DOHH2 (cell line): ENCODE results near the gene MACF1.

ENCODE experiments used
- H3F3A ChIP-seq: fragments of 200-600 bp; sonication (generic), shearing (Covaris generic); 2 replicates; pipeline ENCODE4 v1.6.0; 2016; ENCODE audit warnings: antibody characterized with exemption, mild to moderate bottlenecking; ENCODE audit not compliant: control insufficient read depth, insufficient read depth
- H3K27ac ChIP-seq: fragments of 200-600 bp; sonication (generic); 2 replicates; pipeline ENCODE4 v1.5.1; 2014; ENCODE audit warnings: low read depth, mild to moderate bottlenecking, low read length, moderate library complexity
- H3K27me3 ChIP-seq: fragments of 200-600 bp; sonication (generic); 2 replicates; pipeline ENCODE4 v1.6.1; 2014; ENCODE audit warnings: mild to moderate bottlenecking, low read length, mixed read lengths; ENCODE audit not compliant: control insufficient read depth
- H3K36me3 ChIP-seq: fragments of 200-600 bp; sonication (generic); 2 replicates; pipeline ENCODE4 v1.6.1; 2014; ENCODE audit warnings: mild to moderate bottlenecking, low read length, moderate library complexity, mixed read lengths; ENCODE audit not compliant: control insufficient read depth
- H3K4me1 ChIP-seq: fragments of 200-600 bp; sonication (generic); 2 replicates; pipeline ENCODE4 v1.6.1; 2014; ENCODE audit warnings: mild to moderate bottlenecking, low read length, mixed read lengths; ENCODE audit not compliant: control insufficient read depth
- H3K4me2 ChIP-seq: fragments of 200-600 bp; sonication (generic); 2 replicates; pipeline ENCODE4 v1.6.0; 2014; ENCODE audit warnings: mild to moderate bottlenecking, low read length, moderate library complexity
- H3K4me3 ChIP-seq: fragments of 200-600 bp; sonication (generic); 2 replicates; pipeline ENCODE4 v1.5.1; 2014; ENCODE audit warnings: mild to moderate bottlenecking, low read length, mixed read lengths
- H3K79me2 ChIP-seq: fragments of 200-600 bp; sonication (generic); 2 replicates; pipeline ENCODE4 v1.6.1; 2014; ENCODE audit warnings: mild to moderate bottlenecking, low read length, mixed read lengths; ENCODE audit not compliant: control insufficient read depth
- H3K9me2 ChIP-seq: fragments of 200-600 bp; sonication (generic); replicated peaks from 2 replicates; pipeline ENCODE4 v1.6.1; 2014; ENCODE audit warnings: mild to moderate bottlenecking, low read length, mixed read lengths; ENCODE audit not compliant: control insufficient read depth
- H3K9me3 ChIP-seq: fragments of 200-600 bp; sonication (generic); 2 replicates; pipeline ENCODE4 v1.6.1; 2014; ENCODE audit warnings: antibody characterized with exemption, low read length, mixed read lengths; ENCODE audit not compliant: control insufficient read depth, insufficient read depth
- H4K20me1 ChIP-seq: fragments of 200-600 bp; sonication (generic); 2 replicates; pipeline ENCODE4 v1.6.0; 2014; ENCODE audit warnings: low read depth, mild to moderate bottlenecking, antibody characterized with exemption, low read length, moderate library complexity; ENCODE audit not compliant: control insufficient read depth, insufficient read depth
- EZH2phosphoT487 ChIP-seq: fragments of 200-600 bp; sonication (generic); IDR thresholded peaks from 2 replicates; pipeline ENCODE4 v1.6.1; 2017; ENCODE audit warnings: borderline replicate concordance, mild to moderate bottlenecking, antibody characterized with exemption, low read length, moderate library complexity, mixed read lengths
- TF ChIP-seq, protein P1 (sequence below): fragments of 200-600 bp; sonication (generic); IDR thresholded peaks from one replicate; pipeline ENCODE4 v1.5.1; 2014; ENCODE audit warnings: antibody characterized with exemption, mild to moderate bottlenecking, low read depth, low read length; ENCODE audit not compliant: poor library complexity, severe bottlenecking

MACF1 gene

GRCh38 chr1:39404876-39405275 is 200.4 kb downstream of the MACF1 start:
- Histone ChIP-seq H3K9me2 (no peaks in the 10 kb centered on the region), H3K9me3 (no peaks in the 10 kb centered on the region), H3K4me1 (peaks cover 11% of the 10 kb centered on the region), H3K79me2 (peaks cover 3% of the 10 kb centered on the region; the same call in 1 of the 2 replicates), H3F3A (peaks cover 4% of the 10 kb centered on the region; the same call in 1 of the 2 replicates), H3K4me2 (no peak overlapping the region), H3K4me3 (no peak overlapping the region), H3K36me3 (no peaks in the 10 kb centered on the region), H3K27ac (no peak overlapping the region), H3K27me3 (no peaks in the 10 kb centered on the region; the same call in 1 of the 2 replicates), H4K20me1 (peaks cover 4% of the 10 kb centered on the region; the same call in 1 of the 2 replicates)
- TF ChIP-seq, protein P1, sequence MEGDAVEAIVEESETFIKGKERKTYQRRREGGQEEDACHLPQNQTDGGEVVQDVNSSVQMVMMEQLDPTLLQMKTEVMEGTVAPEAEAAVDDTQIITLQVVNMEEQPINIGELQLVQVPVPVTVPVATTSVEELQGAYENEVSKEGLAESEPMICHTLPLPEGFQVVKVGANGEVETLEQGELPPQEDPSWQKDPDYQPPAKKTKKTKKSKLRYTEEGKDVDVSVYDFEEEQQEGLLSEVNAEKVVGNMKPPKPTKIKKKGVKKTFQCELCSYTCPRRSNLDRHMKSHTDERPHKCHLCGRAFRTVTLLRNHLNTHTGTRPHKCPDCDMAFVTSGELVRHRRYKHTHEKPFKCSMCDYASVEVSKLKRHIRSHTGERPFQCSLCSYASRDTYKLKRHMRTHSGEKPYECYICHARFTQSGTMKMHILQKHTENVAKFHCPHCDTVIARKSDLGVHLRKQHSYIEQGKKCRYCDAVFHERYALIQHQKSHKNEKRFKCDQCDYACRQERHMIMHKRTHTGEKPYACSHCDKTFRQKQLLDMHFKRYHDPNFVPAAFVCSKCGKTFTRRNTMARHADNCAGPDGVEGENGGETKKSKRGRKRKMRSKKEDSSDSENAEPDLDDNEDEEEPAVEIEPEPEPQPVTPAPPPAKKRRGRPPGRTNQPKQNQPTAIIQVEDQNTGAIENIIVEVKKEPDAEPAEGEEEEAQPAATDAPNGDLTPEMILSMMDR = no peak
- no peak for TF ChIP-seq EZH2phosphoT487

DNA sequence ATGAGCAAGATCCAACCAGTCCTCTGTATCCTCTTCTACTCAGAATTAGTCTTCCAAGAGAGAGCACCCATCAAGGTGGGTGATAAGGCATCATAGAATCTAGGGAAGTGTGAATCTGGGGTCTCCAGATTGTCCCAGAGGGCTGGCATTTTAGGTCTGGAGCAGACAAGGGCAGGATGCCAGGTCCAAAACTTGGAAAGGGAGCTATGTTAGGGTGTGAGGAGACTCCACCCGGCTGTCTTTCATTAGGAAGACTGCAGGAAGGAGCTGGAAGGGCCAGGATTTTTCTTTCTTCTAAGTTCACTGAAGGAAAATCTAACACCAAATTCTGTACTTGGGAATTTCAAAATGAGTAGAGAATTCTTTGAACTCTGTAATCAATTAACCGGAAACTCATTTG is 200.9 kb downstream of the MACF1 start:
- Histone ChIP-seq H3K27ac (no peak overlapping the region), H4K20me1 (peaks cover 5% of the 10 kb centered on the region; the same call in 1 of the 2 replicates), H3K9me3 (no peaks in the 10 kb centered on the region), H3F3A (peaks cover 4% of the 10 kb centered on the region; the same call in 1 of the 2 replicates), H3K9me2 (no peaks in the 10 kb centered on the region), H3K27me3 (no peaks in the 10 kb centered on the region; the same call in 1 of the 2 replicates), H3K4me2 (no peak overlapping the region), H3K36me3 (no peaks in the 10 kb centered on the region), H3K4me3 (no peak overlapping the region), H3K4me1 (peaks cover 16% of the 10 kb centered on the region), H3K79me2 (peaks cover 3% of the 10 kb centered on the region; the same call in 1 of the 2 replicates)
- TF ChIP-seq EZH2phosphoT487 = no peak
- TF ChIP-seq, protein P1 = no peak

GRCh38 chr1:39406533-39407450 is 202.3 kb downstream of the MACF1 start:
- Histone ChIP-seq H3K27ac (no peak overlapping the region), H3K4me1 (peaks cover 29% of the 10 kb centered on the region), H4K20me1 (peaks cover 9% of the 10 kb centered on the region), H3K9me3 (no peaks in the 10 kb centered on the region), H3K4me3 (no peak overlapping the region), H3K4me2 (no peak overlapping the region), H3K9me2 (no peaks in the 10 kb centered on the region), H3K36me3 (no peaks in the 10 kb centered on the region), H3K79me2 (peaks cover 3% of the 10 kb centered on the region; the same call in 1 of the 2 replicates), H3K27me3 (no peaks in the 10 kb centered on the region; the same call in 1 of the 2 replicates), H3F3A (peaks cover 4% of the 10 kb centered on the region; the same call in 1 of the 2 replicates)
- TF ChIP-seq, protein P1 = no peak
- no peak for TF ChIP-seq EZH2phosphoT487
